Measurements from ENCODE around the gene ERBIN. TPM values are rescaled to one million over a fixed set of nuclear protein-coding genes. Genes with fewer than 3 reads are reported as not detected.

Gene ERBIN
- total RNA-seq, 1 experiment from 2014 or later: 27.1 TPM

DNA sequence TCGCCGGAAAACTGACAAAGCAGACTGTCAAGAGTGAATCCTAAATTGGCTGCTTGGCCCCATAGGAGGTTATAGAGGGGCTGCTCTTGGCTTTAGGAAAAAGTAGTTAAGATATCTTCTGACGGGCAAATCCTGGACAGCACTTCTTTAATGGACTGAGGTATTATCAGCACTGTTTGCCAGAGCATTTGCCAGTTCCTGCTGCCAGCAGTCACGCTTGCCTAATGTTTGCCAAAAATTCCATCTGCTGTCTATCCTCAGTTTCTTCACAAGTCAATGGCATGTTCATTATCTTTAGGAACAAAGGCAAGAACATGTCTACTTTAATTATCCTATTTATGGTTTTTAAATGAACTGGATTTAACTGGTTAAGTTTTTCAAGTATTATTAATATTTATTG, 191.9 kb downstream of the ERBIN start:
- Mint-ChIP-seq H3K4me1 (no peaks in the 10 kb centered on the region), H3K27ac (no peak overlapping the region), H3K9me3 (no peaks in the 10 kb centered on the region; the same call in 1 of the 2 replicates), H3K4me3 (no peak overlapping the region), H3K27me3 (ENCODE audit: low read depth) (no peaks in the 10 kb centered on the region), H3K36me3 (no peaks in the 10 kb centered on the region)
- no peak for DNase-seq (ENCODE audit: low spot score)
- ChIA-PET POLR2A (no interaction called here), CTCF (no interaction called here)
- no peak for ATAC-seq
- TF ChIP-seq, protein P1, sequence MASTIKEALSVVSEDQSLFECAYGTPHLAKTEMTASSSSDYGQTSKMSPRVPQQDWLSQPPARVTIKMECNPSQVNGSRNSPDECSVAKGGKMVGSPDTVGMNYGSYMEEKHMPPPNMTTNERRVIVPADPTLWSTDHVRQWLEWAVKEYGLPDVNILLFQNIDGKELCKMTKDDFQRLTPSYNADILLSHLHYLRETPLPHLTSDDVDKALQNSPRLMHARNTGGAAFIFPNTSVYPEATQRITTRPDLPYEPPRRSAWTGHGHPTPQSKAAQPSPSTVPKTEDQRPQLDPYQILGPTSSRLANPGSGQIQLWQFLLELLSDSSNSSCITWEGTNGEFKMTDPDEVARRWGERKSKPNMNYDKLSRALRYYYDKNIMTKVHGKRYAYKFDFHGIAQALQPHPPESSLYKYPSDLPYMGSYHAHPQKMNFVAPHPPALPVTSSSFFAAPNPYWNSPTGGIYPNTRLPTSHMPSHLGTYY (CRISPR knock-in tag; IDR thresholded peaks at IDR 0.05): no peak
- TF ChIP-seq NR2C2 (CRISPR knock-in tag; IDR thresholded peaks at IDR 0.05) (no peak), ZNF423 (CRISPR knock-in tag; IDR thresholded peaks at IDR 0.05) (no peak), TEAD1 (CRISPR knock-in tag; IDR thresholded peaks at IDR 0.05) (no peak)
- TF ChIP-seq, protein P2, sequence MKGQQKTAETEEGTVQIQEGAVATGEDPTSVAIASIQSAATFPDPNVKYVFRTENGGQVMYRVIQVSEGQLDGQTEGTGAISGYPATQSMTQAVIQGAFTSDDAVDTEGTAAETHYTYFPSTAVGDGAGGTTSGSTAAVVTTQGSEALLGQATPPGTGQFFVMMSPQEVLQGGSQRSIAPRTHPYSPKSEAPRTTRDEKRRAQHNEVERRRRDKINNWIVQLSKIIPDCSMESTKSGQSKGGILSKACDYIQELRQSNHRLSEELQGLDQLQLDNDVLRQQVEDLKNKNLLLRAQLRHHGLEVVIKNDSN (CRISPR knock-in tag; IDR thresholded peaks at IDR 0.05): no peak
- TF ChIP-seq, protein P3, sequence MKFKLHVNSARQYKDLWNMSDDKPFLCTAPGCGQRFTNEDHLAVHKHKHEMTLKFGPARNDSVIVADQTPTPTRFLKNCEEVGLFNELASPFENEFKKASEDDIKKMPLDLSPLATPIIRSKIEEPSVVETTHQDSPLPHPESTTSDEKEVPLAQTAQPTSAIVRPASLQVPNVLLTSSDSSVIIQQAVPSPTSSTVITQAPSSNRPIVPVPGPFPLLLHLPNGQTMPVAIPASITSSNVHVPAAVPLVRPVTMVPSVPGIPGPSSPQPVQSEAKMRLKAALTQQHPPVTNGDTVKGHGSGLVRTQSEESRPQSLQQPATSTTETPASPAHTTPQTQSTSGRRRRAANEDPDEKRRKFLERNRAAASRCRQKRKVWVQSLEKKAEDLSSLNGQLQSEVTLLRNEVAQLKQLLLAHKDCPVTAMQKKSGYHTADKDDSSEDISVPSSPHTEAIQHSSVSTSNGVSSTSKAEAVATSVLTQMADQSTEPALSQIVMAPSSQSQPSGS (CRISPR knock-in tag; IDR thresholded peaks at IDR 0.05; ENCODE audit: borderline replicate concordance, low read depth): no peak

DNA sequence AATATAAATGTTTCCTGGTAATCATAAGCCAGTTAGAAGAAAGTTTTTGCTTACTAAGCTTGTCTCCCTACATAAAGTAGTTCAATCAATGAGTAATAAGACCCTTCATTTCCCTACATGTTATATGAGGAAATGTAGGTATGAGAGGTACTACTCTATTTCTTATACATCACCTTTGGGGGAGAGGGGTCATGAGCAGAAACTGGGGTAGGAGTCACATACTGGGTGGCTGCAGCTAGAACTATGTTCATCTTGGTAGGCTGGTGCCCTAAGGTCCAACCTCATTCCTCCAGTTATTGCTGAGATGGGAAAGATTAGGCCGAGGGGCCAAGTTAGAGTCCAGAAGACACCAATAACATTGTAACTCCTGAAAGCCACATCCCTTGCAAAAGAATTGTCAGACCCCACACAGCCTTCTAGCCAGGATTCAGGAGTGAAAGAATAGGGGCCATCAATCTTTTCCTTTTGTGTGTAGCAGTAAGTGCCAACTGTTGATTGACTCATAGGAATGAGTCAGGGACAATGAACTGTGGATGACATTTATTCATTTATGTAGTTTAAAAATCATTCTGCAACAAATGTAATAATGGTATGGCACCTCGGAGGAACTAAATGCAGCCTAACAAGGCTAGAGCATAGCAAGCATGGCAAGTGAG, 196.1 kb downstream of the ERBIN start:
- no peaks in the 10 kb centered on the region for H3K4me1 Mint-ChIP-seq
- CTCF ChIA-PET: no interaction called here
- no peaks in the 10 kb centered on the region for H3K9me3 Mint-ChIP-seq
- POLR2A ChIA-PET: interaction anchor here (0.7 kb wide), 1 partner anchor 10 kb away, joined by 3 read pairs; no protein-coding TSS in a partner anchor
- no peaks in the 10 kb centered on the region for H3K36me3 Mint-ChIP-seq
- no peak overlapping the region for H3K4me3 Mint-ChIP-seq
- TF ChIP-seq OVOL2 (CRISPR knock-in tag; IDR thresholded peaks at IDR 0.05; ENCODE audit: borderline replicate concordance) (no peak), ETV6 (CRISPR knock-in tag; IDR thresholded peaks at IDR 0.05) (no peak), NR3C1 (CRISPR knock-in tag; conservative IDR thresholded peaks at IDR 0.05; ENCODE audit: low read depth) (no peak), ZNF671 (CRISPR knock-in tag; IDR thresholded peaks at IDR 0.05) (no peak), NFYB (CRISPR knock-in tag; conservative IDR thresholded peaks at IDR 0.05; ENCODE audit: low read depth) (no peak), SOX15 (CRISPR knock-in tag; IDR thresholded peaks at IDR 0.05) (no peak)
- TF ChIP-seq, protein P4, sequence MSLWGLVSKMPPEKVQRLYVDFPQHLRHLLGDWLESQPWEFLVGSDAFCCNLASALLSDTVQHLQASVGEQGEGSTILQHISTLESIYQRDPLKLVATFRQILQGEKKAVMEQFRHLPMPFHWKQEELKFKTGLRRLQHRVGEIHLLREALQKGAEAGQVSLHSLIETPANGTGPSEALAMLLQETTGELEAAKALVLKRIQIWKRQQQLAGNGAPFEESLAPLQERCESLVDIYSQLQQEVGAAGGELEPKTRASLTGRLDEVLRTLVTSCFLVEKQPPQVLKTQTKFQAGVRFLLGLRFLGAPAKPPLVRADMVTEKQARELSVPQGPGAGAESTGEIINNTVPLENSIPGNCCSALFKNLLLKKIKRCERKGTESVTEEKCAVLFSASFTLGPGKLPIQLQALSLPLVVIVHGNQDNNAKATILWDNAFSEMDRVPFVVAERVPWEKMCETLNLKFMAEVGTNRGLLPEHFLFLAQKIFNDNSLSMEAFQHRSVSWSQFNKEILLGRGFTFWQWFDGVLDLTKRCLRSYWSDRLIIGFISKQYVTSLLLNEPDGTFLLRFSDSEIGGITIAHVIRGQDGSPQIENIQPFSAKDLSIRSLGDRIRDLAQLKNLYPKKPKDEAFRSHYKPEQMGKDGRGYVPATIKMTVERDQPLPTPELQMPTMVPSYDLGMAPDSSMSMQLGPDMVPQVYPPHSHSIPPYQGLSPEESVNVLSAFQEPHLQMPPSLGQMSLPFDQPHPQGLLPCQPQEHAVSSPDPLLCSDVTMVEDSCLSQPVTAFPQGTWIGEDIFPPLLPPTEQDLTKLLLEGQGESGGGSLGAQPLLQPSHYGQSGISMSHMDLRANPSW (CRISPR knock-in tag; conservative IDR thresholded peaks at IDR 0.05; ENCODE audit: low read depth): no peak
- TF ChIP-seq, protein P5, sequence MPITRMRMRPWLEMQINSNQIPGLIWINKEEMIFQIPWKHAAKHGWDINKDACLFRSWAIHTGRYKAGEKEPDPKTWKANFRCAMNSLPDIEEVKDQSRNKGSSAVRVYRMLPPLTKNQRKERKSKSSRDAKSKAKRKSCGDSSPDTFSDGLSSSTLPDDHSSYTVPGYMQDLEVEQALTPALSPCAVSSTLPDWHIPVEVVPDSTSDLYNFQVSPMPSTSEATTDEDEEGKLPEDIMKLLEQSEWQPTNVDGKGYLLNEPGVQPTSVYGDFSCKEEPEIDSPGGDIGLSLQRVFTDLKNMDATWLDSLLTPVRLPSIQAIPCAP (CRISPR knock-in tag; IDR thresholded peaks at IDR 0.05): no peak
- DNase-seq (ENCODE audit: low spot score) (no peak), ATAC-seq (no peak)
- H3K27ac Mint-ChIP-seq: no peak overlapping the region
- H3K27me3 Mint-ChIP-seq (ENCODE audit: low read depth): peaks cover 4% of the 10 kb centered on the region; the same call in 1 of the 2 replicates

DNA sequence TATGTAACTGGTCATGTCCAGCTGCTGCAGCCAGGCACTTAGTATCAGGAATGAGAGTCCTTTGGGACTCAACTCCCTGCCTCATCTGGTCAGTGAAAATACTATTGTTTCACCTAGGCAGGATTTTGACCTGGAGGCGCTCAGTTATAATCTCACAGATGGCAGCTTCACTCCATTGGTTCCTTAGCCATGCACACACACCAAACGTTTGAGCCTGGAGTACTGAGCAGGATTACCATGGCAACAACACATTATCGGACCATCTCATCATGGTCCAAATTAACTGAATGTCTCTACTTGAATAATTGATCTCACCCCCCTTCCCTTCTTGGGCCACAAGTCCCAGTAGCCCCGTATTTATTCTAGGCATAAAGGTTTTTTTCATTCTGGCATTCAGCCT, 202.8 kb downstream of the ERBIN start:
- ChIA-PET POLR2A (no interaction called here), CTCF (no interaction called here)
- Mint-ChIP-seq H3K4me1 (no peaks in the 10 kb centered on the region), H3K4me3 (no peak overlapping the region), H3K36me3 (no peaks in the 10 kb centered on the region), H3K27ac (no peak overlapping the region), H3K27me3 (ENCODE audit: low read depth) (peaks cover 4% of the 10 kb centered on the region; the same call in 1 of the 2 replicates), H3K9me3 (peaks cover 7% of the 10 kb centered on the region; the same call in 1 of the 2 replicates)
- no peak for ATAC-seq
- DNase-seq (ENCODE audit: low spot score): no peak
- TF ChIP-seq ZNF138 (CRISPR knock-in tag; conservative IDR thresholded peaks at IDR 0.05) (no peak), SMAD4 (CRISPR knock-in tag; IDR thresholded peaks at IDR 0.05) (no peak), NR1H2 (CRISPR knock-in tag; IDR thresholded peaks at IDR 0.05) (no peak), ZNF232 (CRISPR knock-in tag; IDR thresholded peaks at IDR 0.05) (no peak), TEAD1 (CRISPR knock-in tag; IDR thresholded peaks at IDR 0.05) (no peak), RORB (CRISPR knock-in tag; IDR thresholded peaks at IDR 0.05) (no peak)
- TF ChIP-seq, protein P5 (CRISPR knock-in tag; IDR thresholded peaks at IDR 0.05): no peak

Measured in WTC11 (cell line).